H1 (cell line): ENCODE measurements around the gene WFDC12. TPM values are rescaled to one million over a fixed set of nuclear protein-coding genes. Genes with fewer than 3 reads are reported as not detected.

Experiments
- CTCF ChIA-PET: fragments of 300-600 bp; sonication (Branson Sonifier 250); formaldehyde crosslinking; loops from one replicate; lab custom pipeline; 2021; ENCODE audit not compliant: partially characterized antibody; lab: Charles Lee
- POLR2A ChIA-PET: fragments of 300-600 bp; sonication (Branson Sonifier 250); formaldehyde crosslinking; loops from one replicate; lab custom pipeline; 2021; ENCODE audit warnings: inconsistent platforms; ENCODE audit not compliant: partially characterized antibody; lab: Charles Lee
- DNase-seq, 2 experiments: peaks; one replicate each; pipeline versions ENCODE4 v3.0.0 to v3.0.0-alpha.2; 2010 to 2022; ENCODE audit warnings: low spot score in 2 of 2, low read depth in 1 of 2, mixed read lengths in 1 of 2
- FAIRE-seq: peaks from 2 replicates; lab custom pipeline; 2011; peaks lifted over from hg19 to GRCh38; lab: Jason Lieb, UNC
- H2AFZ ChIP-seq: 2 replicates; pipeline ENCODE4 v1.8.1; 2012; ENCODE audit warnings: low read length, inconsistent platforms
- H2AK5ac ChIP-seq: 2 replicates; pipeline ENCODE4 v1.6.1; 2013; ENCODE audit warnings: low read depth, low read length
- H2BK120ac ChIP-seq: replicated peaks from 2 replicates; pipeline ENCODE3; 2013; ENCODE audit warnings: low read depth, low read length, inconsistent platforms
- H2BK12ac ChIP-seq: 2 replicates; pipeline ENCODE4 v1.6.1; 2013; ENCODE audit warnings: low read depth, low read length
- H2BK15ac ChIP-seq: 2 replicates; pipeline ENCODE4 v1.6.1; 2013; ENCODE audit warnings: low read length
- H2BK20ac ChIP-seq: 2 replicates; pipeline ENCODE4 v1.6.1; 2013; ENCODE audit warnings: low read length
- H2BK5ac ChIP-seq: 2 replicates; pipeline ENCODE4 v1.6.1; 2013; ENCODE audit warnings: low read depth, low read length
- H3K14ac ChIP-seq: 2 replicates; pipeline ENCODE4 v1.6.1; 2013; ENCODE audit warnings: inconsistent platforms; ENCODE audit not compliant: insufficient read length
- H3K18ac ChIP-seq: 2 replicates; pipeline ENCODE4 v1.6.1; 2013; ENCODE audit warnings: low read length; ENCODE audit errors: extremely low read depth
- H3K23ac ChIP-seq: 2 replicates; pipeline ENCODE4 v1.6.1; 2013; ENCODE audit warnings: inconsistent platforms; ENCODE audit not compliant: insufficient read length
- H3K23me2 ChIP-seq: 2 replicates; pipeline ENCODE4 v1.6.1; 2013; ENCODE audit warnings: low read depth, low read length
- H3K27ac ChIP-seq: 2 replicates; pipeline ENCODE4 v1.6.1; 2011; ENCODE audit warnings: low read depth, low read length, inconsistent platforms
- H3K27me3 ChIP-seq, 4 experiments: replicated peaks in 1 of 4; 1 replicate in 1 of 4; 2 replicates in 3 of 4; pipeline versions ENCODE4 v1.6.1 to v1.8.1; 2011 to 2013; ENCODE audit warnings: low read length in 3 of 4, mild to moderate bottlenecking in 3 of 4, inconsistent platforms in 2 of 4, mixed read lengths in 2 of 4, moderate library complexity in 1 of 4; ENCODE audit not compliant: control insufficient read depth in 3 of 4, insufficient read depth in 3 of 4; ENCODE audit errors: extremely low read depth in 1 of 4
- H3K36me3 ChIP-seq, 4 experiments: 2 replicates each; pipeline versions ENCODE4 v1.6.1 to v1.8.1; 2011 to 2013; ENCODE audit warnings: mild to moderate bottlenecking in 4 of 4, low read length in 3 of 4, moderate library complexity in 2 of 4, control low read depth in 1 of 4, inconsistent platforms in 1 of 4; ENCODE audit not compliant: insufficient read depth in 4 of 4, control insufficient read depth in 2 of 4
- H3K4ac ChIP-seq: replicated peaks from 2 replicates; pipeline ENCODE3; 2013; ENCODE audit warnings: low read length, low read depth, mixed read lengths, inconsistent platforms; ENCODE audit not compliant: insufficient read length
- H3K4me1 ChIP-seq, 4 experiments: replicated peaks in 1 of 4; 1 replicate in 1 of 4; 2 replicates in 3 of 4; pipeline versions ENCODE4 v1.6.1 to v1.8.1; 2011 to 2013; ENCODE audit warnings: low read length in 3 of 4, inconsistent platforms in 2 of 4, mixed read lengths in 1 of 4; ENCODE audit not compliant: insufficient read depth in 4 of 4, control insufficient read depth in 3 of 4
- H3K4me2 ChIP-seq, 2 experiments: 2 replicates each; pipeline versions ENCODE4 v1.6.1 to v1.8.1; 2011 to 2013; ENCODE audit warnings: low read depth in 2 of 2, low read length in 2 of 2, control low read depth in 1 of 2, inconsistent platforms in 1 of 2, mild to moderate bottlenecking in 1 of 2; ENCODE audit not compliant: insufficient read depth in 1 of 2
- H3K4me3 ChIP-seq, 4 experiments: fragments of 200-600, 300-600 bp in 1 of 4; sonication (generic), shearing (Covaris generic), sonication (Bioruptor Twin) in 1 of 4; 2 replicates each; pipeline versions ENCODE4 v1.5.1 to v1.8.1; 2011 to 2016; ENCODE audit warnings: low read length in 4 of 4, low read depth in 3 of 4, control low read depth in 2 of 4, inconsistent platforms in 2 of 4, mild to moderate bottlenecking in 2 of 4, mixed read lengths in 1 of 4, moderate library complexity in 1 of 4; ENCODE audit not compliant: insufficient read depth in 2 of 4; ENCODE audit errors: extremely low read depth in 1 of 4
- H3K56ac ChIP-seq: replicated peaks from 2 replicates; pipeline ENCODE3; 2013; ENCODE audit warnings: low read depth, mild to moderate bottlenecking, mixed read lengths, low read length, inconsistent platforms; ENCODE audit not compliant: insufficient read length
- H3K79me1 ChIP-seq: 2 replicates; pipeline ENCODE4 v1.6.1; 2013; ENCODE audit warnings: low read depth, low read length, control low read depth
- H3K79me2 ChIP-seq, 2 experiments: 2 replicates each; pipeline versions ENCODE4 v1.6.1 to v1.8.1; 2012 to 2013; ENCODE audit warnings: low read length in 2 of 2, mild to moderate bottlenecking in 2 of 2, inconsistent platforms in 1 of 2; ENCODE audit not compliant: insufficient read depth in 2 of 2, control insufficient read depth in 1 of 2
- H3K9ac ChIP-seq, 4 experiments: replicated peaks in 1 of 4; 1 replicate in 1 of 4; 2 replicates in 3 of 4; pipeline versions ENCODE4 v1.6.1 to v1.8.1; 2011 to 2013; ENCODE audit warnings: low read depth in 3 of 4, low read length in 3 of 4, control low read depth in 2 of 4, mild to moderate bottlenecking in 2 of 4, moderate library complexity in 2 of 4, inconsistent platforms in 1 of 4; ENCODE audit errors: extremely low read depth in 1 of 4
- H3K9me3 ChIP-seq, 2 experiments: 2 replicates each; pipeline versions ENCODE4 v1.6.1 to v1.8.1; 2012 to 2013; ENCODE audit warnings: mild to moderate bottlenecking in 2 of 2, moderate library complexity in 2 of 2, control low read depth in 1 of 2, inconsistent platforms in 1 of 2, low read depth in 1 of 2, low read length in 1 of 2, mixed read lengths in 1 of 2; ENCODE audit not compliant: insufficient read depth in 2 of 2
- H4K20me1 ChIP-seq, 2 experiments: replicated peaks in 1 of 2; 2 replicates each; pipeline versions ENCODE3 to v1.8.1; 2011 to 2013; ENCODE audit warnings: inconsistent platforms in 2 of 2, low read length in 2 of 2, mild to moderate bottlenecking in 1 of 2; ENCODE audit not compliant: insufficient read depth in 2 of 2, control insufficient read depth in 1 of 2
- H4K5ac ChIP-seq: 2 replicates; pipeline ENCODE4 v1.6.1; 2013; ENCODE audit warnings: low read length, low read depth, mixed read lengths, inconsistent platforms; ENCODE audit not compliant: insufficient read length
- H4K8ac ChIP-seq: 2 replicates; pipeline ENCODE4 v1.8.0; 2013; ENCODE audit warnings: mild to moderate bottlenecking, moderate library complexity, low read length, inconsistent platforms; ENCODE audit not compliant: insufficient read depth; ENCODE audit errors: extremely low read depth
- H4K91ac ChIP-seq: replicated peaks from 2 replicates; pipeline ENCODE3; 2013; ENCODE audit warnings: low read length, mixed read lengths, inconsistent platforms; ENCODE audit not compliant: insufficient read length
- ASH2L ChIP-seq: fragments of 200-600, 300-600 bp; sonication (generic); IDR thresholded peaks from one replicate; pipeline ENCODE4 v1.7.1; 2017; ENCODE audit warnings: low read length
- ATF2 ChIP-seq: IDR thresholded peaks from 2 replicates; pipeline ENCODE4 v1.6.1; 2012; ENCODE audit warnings: low read length, inconsistent platforms
- ATF3 ChIP-seq: IDR thresholded peaks from 2 replicates; pipeline ENCODE4 v1.6.1; 2011; ENCODE audit warnings: low read depth, mild to moderate bottlenecking, low read length; ENCODE audit not compliant: insufficient read depth
- CEBPB ChIP-seq: IDR thresholded peaks from 2 replicates; pipeline ENCODE4 v1.6.1; 2012; ENCODE audit warnings: low read depth, low read length
- CHD1 ChIP-seq: IDR thresholded peaks from 2 replicates; pipeline ENCODE4 v1.6.1; 2012; ENCODE audit warnings: low read depth, low read length, improper control_type of control experiment
- CTBP2 ChIP-seq: IDR thresholded peaks from 2 replicates; pipeline ENCODE4 v1.7.0; 2011; ENCODE audit warnings: borderline replicate concordance, mild to moderate bottlenecking, moderate library complexity, mixed read lengths, low read length; ENCODE audit not compliant: insufficient read depth, insufficient read length
- EP300 ChIP-seq, 2 experiments: IDR thresholded peaks; 1 replicate in 1 of 2; 2 replicates in 1 of 2; pipeline ENCODE4 v1.6.1; 2011 to 2012; ENCODE audit warnings: low read depth in 2 of 2, low read length in 2 of 2, mild to moderate bottlenecking in 2 of 2, borderline replicate concordance in 1 of 2, inconsistent platforms in 1 of 2, moderate library complexity in 1 of 2
- POU5F1 ChIP-seq: IDR thresholded peaks from 2 replicates; pipeline ENCODE4 v1.6.1; 2011; ENCODE audit warnings: low read depth, mild to moderate bottlenecking, low read length, moderate library complexity
- RFX5 ChIP-seq: IDR thresholded peaks from 2 replicates; pipeline ENCODE4 v1.6.1; 2011; ENCODE audit warnings: low read depth, low read length, improper control_type of control experiment, borderline replicate concordance
- SIRT6 ChIP-seq: IDR thresholded peaks from one replicate; pipeline ENCODE4 v1.7.1; 2012; ENCODE audit warnings: low read length, inconsistent platforms
- SP1 ChIP-seq: IDR thresholded peaks from 2 replicates; pipeline ENCODE4 v1.6.1; 2011; ENCODE audit warnings: low read depth, low read length
- TAF1 ChIP-seq: IDR thresholded peaks from 2 replicates; pipeline ENCODE4 v1.6.1; 2011; ENCODE audit warnings: mild to moderate bottlenecking, low read depth, low read length
- TEAD4 ChIP-seq: IDR thresholded peaks from 2 replicates; pipeline ENCODE4 v1.6.1; 2012; ENCODE audit warnings: low read depth, low read length, inconsistent platforms, mixed read lengths
- WGBS, 2 experiments: shearing (Covaris generic) in 1 of 2; methylation state at CpG; one replicate each; pipeline versions ENCODE4 v1.1.6 to v1.1.7; 2013 to 2015; ENCODE audit warnings: low lambda C conversion rate in 2 of 2, mixed read lengths in 2 of 2, inconsistent platforms in 1 of 2, low coverage in 1 of 2, missing lambda C conversion rate in 1 of 2; ENCODE audit not compliant: insufficient replicate concordance in 2 of 2, insufficient coverage in 1 of 2, insufficient read length in 1 of 2; ENCODE audit errors: extremely low coverage in 1 of 2, missing lambda C conversion rate in 1 of 2; 5-methylcytosine and 5-hydroxymethylcytosine counted together
- polyA plus RNA-seq, 7 experiments: library from polyadenylated mRNA; depleted of rRNA in 3 of 7; stranded (reverse) in 5 of 7; unstranded in 2 of 7; fragments of >200 nt in 5 of 7; fragments of 200-250 nt in 2 of 7; gene quantifications; 1 replicate in 5 of 7; 2 replicates in 1 of 7; 4 replicates in 1 of 7; pipeline versions ENCODE4 v1.2.1 to v1.2.3, GENCODE V29; 2011 to 2013; ENCODE audit warnings: missing spikeins in 2 of 7, mixed read lengths in 2 of 7
- total RNA-seq: library from RNA; stranded (reverse); fragmentation: NEBNext Ultra II Directional; extraction: Animal tissue kit (Norgen Biotek cat#: 25700); gene quantifications from 2 replicates; pipeline ENCODE4 v1.2.1, GENCODE V29; 2021

WFDC12 gene
- total and polyA plus RNA-seq, 2 of the 8 experiments (the other 6 are each of a cell fraction or from before 2014, with no cell fraction given), result not detected

- Histone ChIP-seq H3K4me3 (no peak overlapping the region), H2BK12ac (no peak overlapping the region), H3K14ac (no peak overlapping the region), H3K56ac (no peak overlapping the region), H3K27me3 (no peaks in the 10 kb centered on the region), H3K79me1 (no peaks in the 10 kb centered on the region), H2AFZ (no peak overlapping the region), H2BK20ac (no peak overlapping the region), H3K36me3 (no peaks in the 10 kb centered on the region), H3K27ac (no peak overlapping the region), H3K4ac (no peak overlapping the region), H3K9me3 (no peaks in the 10 kb centered on the region), H4K8ac (no peak overlapping the region), H3K18ac (no peak overlapping the region), H3K23me2 (no peaks in the 10 kb centered on the region)
- FAIRE-seq (no peak), DNase-seq (no peak)
- 90% methylated on average over 3 of the region's 3 CpGs; no CpG with 5 or more reads in 1 of the 2 experiments for WGBS, 2 experiments
- POLR2A ChIA-PET, result no interaction called here
- TF ChIP-seq CTBP2 (no peak), TAF1 (no peak), ATF3 (no peak), ASH2L (no peak), CEBPB (no peak), CHD1 (no peak), EP300 (IDR thresholded peaks at IDR 0.05; ENCODE audit: borderline replicate concordance in 1 of 2, low read depth in 2 of 2, low read length in 2 of 2) (no peak), ATF2 (no peak), SIRT6 (no peak), SP1 (no peak), TEAD4 (no peak), POU5F1 (no peak), RFX5 (no peak)
- TF ChIP-seq, all 59 proteins: peak for 0
- Histone ChIP-seq H2BK15ac (no peak overlapping the region), H2AK5ac (no peak overlapping the region), H2BK120ac (no peak overlapping the region), H3K9ac (no peak overlapping the region), H4K20me1 (no peaks in the 10 kb centered on the region), H3K4me2 (no peak overlapping the region), H2BK5ac (no peak overlapping the region), H3K4me1 (no peaks in the 10 kb centered on the region; a peak in 1 of 7 replicates), H4K91ac (no peak overlapping the region), H4K5ac (no peak overlapping the region), H3K23ac (no peak overlapping the region), H3K79me2 (no peaks in the 10 kb centered on the region)
- CTCF ChIA-PET, result interaction anchor here (0.7 to 17.6 kb wide), 3 partner anchors 21 to 128 kb away, joined by 3 to 233 read pairs (median 21); no protein-coding TSS in a partner anchor
Observed at GRCh38 chr20:45090481-45090880, 33.8 kb downstream of the WFDC12 start.
